Left renal cortex interstitium (tissue), 4 donors: ENCODE results near the gene CLIC1. TPM values are rescaled to one million over a fixed set of nuclear protein-coding genes. Genes with fewer than 3 reads are reported as not detected.

Experiments used
- DNase-seq, 4 donors: peaks; one replicate each; pipeline ENCODE4 v3.0.0-alpha.2; 2013; ENCODE audit warnings: low read depth in 4 of 4, low spot score in 2 of 4, missing footprints in 1 of 4
- polyA plus RNA-seq, 4 donors: library from polyadenylated mRNA; unstranded; fragments of 120-200 nt; gene quantifications; one replicate each; pipeline ENCODE4 v1.2.1, GENCODE V29; 2013; ENCODE audit not compliant: insufficient read length in 4 of 4

CLIC1 gene
- polyA plus RNA-seq, 4 donors = 251 to 323 (median 297) TPM

GRCh38 chr6:31683591-31683990 is 52.7 kb downstream of the CLIC1 start:
- no peak for DNase-seq

DNA sequence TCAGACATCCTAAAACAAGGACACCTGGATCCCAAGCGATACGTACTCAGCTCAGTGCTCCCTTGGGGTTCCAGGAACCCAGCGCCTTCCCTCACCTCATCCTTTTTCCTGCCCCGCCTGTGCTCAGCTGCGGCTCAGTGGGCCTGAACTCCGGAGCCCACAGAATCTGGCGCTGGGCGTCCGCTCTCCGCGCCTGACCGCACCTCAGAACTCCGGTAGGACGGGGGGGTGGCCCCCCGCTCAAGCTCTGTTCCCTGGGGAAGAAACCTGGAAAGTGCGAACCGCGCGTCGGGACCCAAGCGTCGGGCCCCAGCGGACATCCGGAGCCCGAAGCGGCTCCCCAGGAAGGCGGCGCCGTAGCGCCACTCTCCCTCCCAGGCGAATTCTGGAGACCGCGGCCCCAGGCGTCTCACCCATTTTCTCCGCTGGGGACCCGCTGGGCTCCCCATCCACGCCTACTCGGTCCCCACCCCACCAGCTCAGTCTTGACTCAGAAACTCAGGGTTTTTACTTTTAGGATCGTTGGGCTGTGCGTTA is 55.1 kb downstream of the CLIC1 start:
- no peak for DNase-seq

Other genes starting within 250 kb of the CLIC1 start
- gene MICB, start 238.4 kb downstream of the CLIC1 start, polyA plus RNA-seq = 1 to 10 TPM in 2 of 4 donors, under 1 TPM in 2; 0.45 to 1.8 (median 0.88) TPM
- 10 to 100 TPM; 15.4 to 24.2 (median 18.0) TPM for gene MCCD1, start 207.6 kb downstream of the CLIC1 start, polyA plus RNA-seq
- 100 to 1,000 TPM; 462 to 709 (median 569) TPM for gene DDX39B, start 194.5 kb downstream of the CLIC1 start, polyA plus RNA-seq
- gene ATP6V1G2, start 189.9 kb downstream of the CLIC1 start, polyA plus RNA-seq = 10 to 100 TPM in 1 of 4 donors, 1 to 10 TPM in 3; 6.4 to 10.5 (median 6.5) TPM
- gene NFKBIL1, start 188.9 kb downstream of the CLIC1 start, polyA plus RNA-seq = 10 to 100 TPM; 18.4 to 29.0 (median 25.5) TPM
- under 1 TPM; 0.24 to 0.39 (median 0.31) TPM for gene LTA, start 164.2 kb downstream of the CLIC1 start, polyA plus RNA-seq
- under 1 TPM in 1 of 4 donors, not detected in 3; 0.49 TPM for gene TNF, start 161.0 kb downstream of the CLIC1 start, polyA plus RNA-seq
- gene LTB, start 154.1 kb downstream of the CLIC1 start, polyA plus RNA-seq = 1 to 10 TPM in 3 of 4 donors, under 1 TPM in 1; 0.88 to 2.3 (median 2.0) TPM
- gene LST1, start 150.3 kb downstream of the CLIC1 start, polyA plus RNA-seq = 1 to 10 TPM; 4.2 to 6.2 (median 5.0) TPM
- under 1 TPM in 3 of 4 donors, not detected in 1; 0.16 to 0.52 (median 0.25) TPM for gene NCR3, start 143.5 kb downstream of the CLIC1 start, polyA plus RNA-seq
- 10 to 100 TPM; 61.0 to 92.7 (median 73.5) TPM for gene AIF1, start 121.3 kb downstream of the CLIC1 start, polyA plus RNA-seq
- 100 to 1,000 TPM; 129 to 238 (median 197) TPM for gene PRRC2A, start 115.8 kb downstream of the CLIC1 start, polyA plus RNA-seq
- gene BAG6, start 83.9 kb downstream of the CLIC1 start, polyA plus RNA-seq = 100 to 1,000 TPM; 218 to 274 (median 261) TPM
- gene APOM, start 80.6 kb downstream of the CLIC1 start, polyA plus RNA-seq = 100 to 1,000 TPM in 3 of 4 donors, 10 to 100 TPM in 1; 89.9 to 124 (median 104) TPM
- gene C6orf47, start 75.8 kb downstream of the CLIC1 start, polyA plus RNA-seq = 10 to 100 TPM; 17.9 to 24.3 (median 21.4) TPM
- 10 to 100 TPM; 25.2 to 33.9 (median 29.5) TPM for gene GPANK1, start 71.5 kb downstream of the CLIC1 start, polyA plus RNA-seq
- gene CSNK2B, start 70.5 kb downstream of the CLIC1 start, polyA plus RNA-seq = 100 to 1,000 TPM; 224 to 234 (median 228) TPM
- 10 to 100 TPM in 3 of 4 donors, 1 to 10 TPM in 1; 9.0 to 37.0 (median 19.2) TPM for gene LY6G5B, start 66.6 kb downstream of the CLIC1 start, polyA plus RNA-seq
- gene LY6G5C, start 55.5 kb downstream of the CLIC1 start, polyA plus RNA-seq = 1 to 10 TPM; 2.4 to 5.6 (median 3.0) TPM
- 10 to 100 TPM; 54.3 to 74.8 (median 61.5) TPM for gene ABHD16A, start 33.2 kb downstream of the CLIC1 start, polyA plus RNA-seq
- under 1 TPM; 0.21 to 0.81 (median 0.57) TPM for gene LY6G6F, start 29.7 kb downstream of the CLIC1 start, polyA plus RNA-seq
- under 1 TPM in 1 of 4 donors, not detected in 3; 0.65 TPM for gene LY6G6D, start 21.2 kb downstream of the CLIC1 start, polyA plus RNA-seq
- 1 to 10 TPM in 1 of 4 donors, under 1 TPM in 2, not detected in 1; 0.32 to 1.4 (median 0.47) TPM for gene LY6G6C, start 14.8 kb downstream of the CLIC1 start, polyA plus RNA-seq
- gene MPIG6B, start 13.2 kb downstream of the CLIC1 start, polyA plus RNA-seq = 1 to 10 TPM in 3 of 4 donors, under 1 TPM in 1; 0.72 to 2.4 (median 1.5) TPM
- gene DDAH2, start 7.2 kb downstream of the CLIC1 start, polyA plus RNA-seq = 100 to 1,000 TPM; 163 to 243 (median 200) TPM
- 10 to 100 TPM; 13.1 to 58.4 (median 30.9) TPM for gene MSH5, start 3.5 kb upstream of the CLIC1 start, polyA plus RNA-seq
- 10 to 100 TPM in 2 of 4 donors, 1 to 10 TPM in 2; 4.2 to 12.9 (median 7.3) TPM for gene SAPCD1, start 26.1 kb upstream of the CLIC1 start, polyA plus RNA-seq
- gene VWA7, start 40.8 kb upstream of the CLIC1 start, polyA plus RNA-seq = 10 to 100 TPM in 2 of 4 donors, 1 to 10 TPM in 2; 8.1 to 10.7 (median 9.6) TPM
- 10 to 100 TPM; 51.9 to 64.8 (median 55.2) TPM for gene VARS1, start 59.2 kb upstream of the CLIC1 start, polyA plus RNA-seq
- 10 to 100 TPM; 80.4 to 88.0 (median 84.9) TPM for gene LSM2, start 70.4 kb upstream of the CLIC1 start, polyA plus RNA-seq
- gene HSPA1L, start 78.8 kb upstream of the CLIC1 start, polyA plus RNA-seq = 1 to 10 TPM; 3.6 to 4.2 (median 3.8) TPM
- 100 to 1,000 TPM in 3 of 4 donors, 10 to 100 TPM in 1; 92.5 to 123 (median 116) TPM for gene HSPA1A, start 79.0 kb upstream of the CLIC1 start, polyA plus RNA-seq
- 100 to 1,000 TPM; 128 to 169 (median 155) TPM for gene HSPA1B, start 91.2 kb upstream of the CLIC1 start, polyA plus RNA-seq
- 10 to 100 TPM; 72.1 to 78.2 (median 75.1) TPM for gene NEU1, start 126.3 kb upstream of the CLIC1 start, polyA plus RNA-seq
- 10 to 100 TPM; 37.2 to 57.4 (median 46.1) TPM for gene SLC44A4, start 142.5 kb upstream of the CLIC1 start, polyA plus RNA-seq
- gene EHMT2, start 161.2 kb upstream of the CLIC1 start, polyA plus RNA-seq = 100 to 1,000 TPM in 1 of 4 donors, 10 to 100 TPM in 3; 65.6 to 111 (median 86.8) TPM
- 10 to 100 TPM; 22.4 to 35.3 (median 26.9) TPM for gene ZBTB12, start 165.6 kb upstream of the CLIC1 start, polyA plus RNA-seq
- gene C2, start 191.2 kb upstream of the CLIC1 start, polyA plus RNA-seq = 1 to 10 TPM; 3.1 to 4.1 (median 3.7) TPM
- gene CFB, start 209.6 kb upstream of the CLIC1 start, polyA plus RNA-seq = 10 to 100 TPM in 1 of 4 donors, 1 to 10 TPM in 3; 6.5 to 22.2 (median 7.1) TPM
- gene NELFE, start 222.4 kb upstream of the CLIC1 start, polyA plus RNA-seq = 100 to 1,000 TPM in 1 of 4 donors, 10 to 100 TPM in 3; 88.5 to 105 (median 91.7) TPM
- 10 to 100 TPM; 36.4 to 56.9 (median 45.8) TPM for gene SKIC2, start 222.6 kb upstream of the CLIC1 start, polyA plus RNA-seq
- gene DXO, start 235.6 kb upstream of the CLIC1 start, polyA plus RNA-seq = 10 to 100 TPM; 22.9 to 42.2 (median 32.9) TPM
- gene C4A, start 245.5 kb upstream of the CLIC1 start, polyA plus RNA-seq = 10 to 100 TPM; 11.9 to 24.1 (median 15.8) TPM